HEK293T (cell line): Measurements from ENCODE around the gene PPP1R13B.

ENCODE experiments used
- ARNT ChIP-seq: fragments of 450-650 bp; IDR thresholded peaks from 2 replicates; pipeline ENCODE4 v1.6.1; 2017; ENCODE audit warnings: mild to moderate bottlenecking
- BHLHE40 ChIP-seq: fragments of 450-650 bp; IDR thresholded peaks from 2 replicates; pipeline ENCODE4 v1.6.1; 2016; ENCODE audit warnings: mild to moderate bottlenecking, moderate library complexity, borderline replicate concordance
- CTBP1 ChIP-seq: fragments of 450-650 bp; IDR thresholded peaks from 2 replicates; pipeline ENCODE4 v1.6.1; 2016; ENCODE audit warnings: borderline replicate concordance
- ELF4 ChIP-seq: fragments of 450-650 bp; IDR thresholded peaks from 2 replicates; pipeline ENCODE4 v1.6.1; 2017; ENCODE audit warnings: antibody characterized with exemption
- FOXK2 ChIP-seq: fragments of 450-650 bp; IDR thresholded peaks from 2 replicates; pipeline ENCODE4 v1.6.1; 2016; ENCODE audit warnings: mild to moderate bottlenecking
- FOXM1 ChIP-seq: fragments of 450-650 bp; IDR thresholded peaks from 2 replicates; pipeline ENCODE4 v1.6.1; 2017; ENCODE audit warnings: mild to moderate bottlenecking, borderline replicate concordance
- L3MBTL2 ChIP-seq: fragments of 450-650 bp; conservative IDR thresholded peaks from 2 replicates; pipeline ENCODE4 v1.6.1; 2016; ENCODE audit warnings: mild to moderate bottlenecking
- SP1 ChIP-seq: fragments of 450-650 bp; IDR thresholded peaks from 2 replicates; pipeline ENCODE4 v1.6.1; 2017
- ZNF384 ChIP-seq: fragments of 450-650 bp; IDR thresholded peaks from 2 replicates; pipeline ENCODE4 v1.6.1; 2016
- TF ChIP-seq, protein P1 (sequence below): fragments of 450-650 bp; IDR thresholded peaks from 2 replicates; pipeline ENCODE4 v1.6.1; 2016

DNA sequence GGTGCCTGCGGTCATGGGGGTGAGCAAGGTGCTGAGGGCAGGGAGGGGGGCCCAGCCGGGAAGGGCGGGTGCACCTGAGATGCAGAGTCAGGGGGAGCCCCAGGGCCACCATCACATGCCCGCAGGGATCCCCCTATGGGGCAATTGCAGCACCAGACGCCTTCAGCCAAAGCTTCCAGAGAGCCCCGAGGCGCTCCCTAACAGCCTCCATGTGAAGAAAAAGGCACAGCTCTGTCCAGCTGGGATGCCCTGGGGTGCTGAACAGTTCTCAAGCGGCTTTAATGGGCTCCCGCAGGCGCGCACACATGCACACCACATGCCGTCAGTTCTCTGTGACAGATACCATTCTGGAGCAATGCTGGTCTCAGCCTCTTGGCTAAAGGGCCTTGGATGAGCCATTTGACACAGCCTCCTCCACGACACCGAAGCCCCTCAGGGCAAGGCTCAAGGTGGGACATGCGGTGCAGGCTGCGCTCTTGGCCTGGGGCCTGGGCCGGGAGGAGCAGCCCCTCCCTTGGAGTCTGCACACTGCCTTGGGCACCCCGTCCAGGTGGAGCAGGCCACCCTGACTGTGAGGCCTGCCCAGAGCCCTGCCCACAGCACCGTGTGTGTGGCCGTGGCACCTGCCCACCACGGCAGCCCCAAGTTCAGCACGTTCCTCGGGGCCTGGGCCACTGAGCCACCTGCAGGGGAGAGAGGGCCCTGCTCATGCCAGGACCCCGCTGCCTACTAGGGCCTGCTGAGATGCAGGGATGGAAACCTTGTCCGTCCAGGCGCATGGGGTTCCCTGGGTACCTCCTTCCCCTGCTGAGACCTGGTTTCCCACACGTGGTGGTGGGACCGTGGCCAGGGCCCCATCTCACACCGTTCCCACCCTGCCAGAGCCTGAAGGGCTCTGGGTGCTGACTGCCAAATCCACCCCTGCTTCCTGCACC, 139.8 kb downstream of the PPP1R13B start:
- TF ChIP-seq BHLHE40 = no peak
- no peak for TF ChIP-seq FOXM1
- TF ChIP-seq, protein P1, sequence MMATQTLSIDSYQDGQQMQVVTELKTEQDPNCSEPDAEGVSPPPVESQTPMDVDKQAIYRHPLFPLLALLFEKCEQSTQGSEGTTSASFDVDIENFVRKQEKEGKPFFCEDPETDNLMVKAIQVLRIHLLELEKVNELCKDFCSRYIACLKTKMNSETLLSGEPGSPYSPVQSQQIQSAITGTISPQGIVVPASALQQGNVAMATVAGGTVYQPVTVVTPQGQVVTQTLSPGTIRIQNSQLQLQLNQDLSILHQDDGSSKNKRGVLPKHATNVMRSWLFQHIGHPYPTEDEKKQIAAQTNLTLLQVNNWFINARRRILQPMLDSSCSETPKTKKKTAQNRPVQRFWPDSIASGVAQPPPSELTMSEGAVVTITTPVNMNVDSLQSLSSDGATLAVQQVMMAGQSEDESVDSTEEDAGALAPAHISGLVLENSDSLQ = no peak
- TF ChIP-seq ARNT = no peak
- TF ChIP-seq FOXK2 = no peak
- TF ChIP-seq ELF4 = no peak
- no peak for TF ChIP-seq L3MBTL2
- no peak for TF ChIP-seq ZNF384
- no peak for TF ChIP-seq CTBP1
- no peak for TF ChIP-seq SP1
